Measurements from ENCODE around the gene KDM3A.

The KDM3A gene

DNA sequence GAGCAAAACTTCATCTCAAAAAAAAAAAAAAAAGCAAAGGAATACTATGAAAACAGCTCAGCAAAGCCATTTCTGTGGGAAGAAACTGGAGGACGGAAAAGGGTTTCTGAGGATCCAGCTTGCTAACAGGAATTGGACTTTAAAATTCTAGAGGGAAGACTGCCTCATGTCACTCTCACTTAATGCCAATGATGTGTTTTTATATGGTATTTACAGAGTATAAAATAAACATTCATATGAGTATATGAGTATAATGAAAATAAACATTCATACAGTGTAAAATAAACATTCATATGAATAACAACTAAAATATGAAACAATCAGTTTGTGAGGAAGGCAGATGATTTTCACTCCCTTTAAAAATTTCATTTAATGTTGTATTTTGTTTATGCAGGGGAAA is 78.2 kb downstream of the KDM3A start:
- TF ChIP-seq, protein P1, sequence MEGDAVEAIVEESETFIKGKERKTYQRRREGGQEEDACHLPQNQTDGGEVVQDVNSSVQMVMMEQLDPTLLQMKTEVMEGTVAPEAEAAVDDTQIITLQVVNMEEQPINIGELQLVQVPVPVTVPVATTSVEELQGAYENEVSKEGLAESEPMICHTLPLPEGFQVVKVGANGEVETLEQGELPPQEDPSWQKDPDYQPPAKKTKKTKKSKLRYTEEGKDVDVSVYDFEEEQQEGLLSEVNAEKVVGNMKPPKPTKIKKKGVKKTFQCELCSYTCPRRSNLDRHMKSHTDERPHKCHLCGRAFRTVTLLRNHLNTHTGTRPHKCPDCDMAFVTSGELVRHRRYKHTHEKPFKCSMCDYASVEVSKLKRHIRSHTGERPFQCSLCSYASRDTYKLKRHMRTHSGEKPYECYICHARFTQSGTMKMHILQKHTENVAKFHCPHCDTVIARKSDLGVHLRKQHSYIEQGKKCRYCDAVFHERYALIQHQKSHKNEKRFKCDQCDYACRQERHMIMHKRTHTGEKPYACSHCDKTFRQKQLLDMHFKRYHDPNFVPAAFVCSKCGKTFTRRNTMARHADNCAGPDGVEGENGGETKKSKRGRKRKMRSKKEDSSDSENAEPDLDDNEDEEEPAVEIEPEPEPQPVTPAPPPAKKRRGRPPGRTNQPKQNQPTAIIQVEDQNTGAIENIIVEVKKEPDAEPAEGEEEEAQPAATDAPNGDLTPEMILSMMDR (IDR thresholded peaks at IDR 0.05; ENCODE audit: extremely low read depth, insufficient read depth, missing control alignments): no peak
- in situ Hi-C loops (cut with MboI; ENCODE audit: low pct_unique_long_range_greater_than_20kb, low sequenced_read_pairs, unreplicated experiment): no loop called here
- DNase-seq (ENCODE audit: low spot score): no peak

DNA sequence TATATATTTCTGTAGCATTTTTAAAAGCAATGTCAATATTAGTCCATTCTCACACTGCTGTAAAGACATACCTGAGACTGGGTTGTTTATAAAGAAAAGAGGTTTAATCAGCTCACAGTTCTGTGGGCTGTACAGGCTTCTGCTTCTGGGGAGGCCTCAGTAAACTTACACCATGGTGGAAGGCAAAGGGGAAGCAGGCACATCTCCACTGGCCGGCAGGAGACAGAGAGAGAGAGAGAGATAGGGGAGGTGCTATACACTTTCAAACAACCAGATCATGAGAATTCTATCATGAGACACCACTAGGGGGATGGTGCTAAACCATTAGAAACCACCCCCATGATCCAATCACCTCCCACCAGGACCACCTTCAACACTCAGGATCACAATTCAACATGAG is 79.0 kb downstream of the KDM3A start:
- TF ChIP-seq, protein P1 (IDR thresholded peaks at IDR 0.05; ENCODE audit: extremely low read depth, insufficient read depth, missing control alignments): no peak
- DNase-seq (ENCODE audit: low spot score): no peak

DNA sequence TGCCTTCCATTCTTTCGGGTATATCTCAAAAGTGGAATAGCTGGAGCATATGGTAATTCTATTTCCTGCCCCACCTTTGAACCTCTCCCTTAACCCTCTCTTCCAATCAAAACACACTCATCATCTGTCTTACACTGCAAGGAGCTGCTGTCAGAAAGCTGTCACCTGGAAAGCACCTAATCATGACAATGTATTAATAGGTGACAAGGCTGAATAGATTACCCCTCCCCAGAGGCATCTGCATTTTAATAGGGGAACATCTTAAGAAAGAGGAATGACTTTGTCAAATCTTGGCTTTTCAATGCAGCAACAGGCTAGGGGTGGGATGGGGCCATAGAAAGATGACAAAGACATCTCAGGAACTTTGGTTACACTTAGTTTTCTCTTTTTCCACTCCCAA is 80.8 kb downstream of the KDM3A start:
- DNase-seq (ENCODE audit: low spot score): no peak
- in situ Hi-C loops (cut with MboI; ENCODE audit: low pct_unique_long_range_greater_than_20kb, low sequenced_read_pairs, unreplicated experiment): no loop called here
- TF ChIP-seq, protein P1 (IDR thresholded peaks at IDR 0.05; ENCODE audit: extremely low read depth, insufficient read depth, missing control alignments): no peak

More for the DNA sequence above, 79.0 kb downstream of the KDM3A start:
- in situ Hi-C loops (cut with MboI; ENCODE audit: low pct_unique_long_range_greater_than_20kb, low sequenced_read_pairs, unreplicated experiment): no loop called here

DNA sequence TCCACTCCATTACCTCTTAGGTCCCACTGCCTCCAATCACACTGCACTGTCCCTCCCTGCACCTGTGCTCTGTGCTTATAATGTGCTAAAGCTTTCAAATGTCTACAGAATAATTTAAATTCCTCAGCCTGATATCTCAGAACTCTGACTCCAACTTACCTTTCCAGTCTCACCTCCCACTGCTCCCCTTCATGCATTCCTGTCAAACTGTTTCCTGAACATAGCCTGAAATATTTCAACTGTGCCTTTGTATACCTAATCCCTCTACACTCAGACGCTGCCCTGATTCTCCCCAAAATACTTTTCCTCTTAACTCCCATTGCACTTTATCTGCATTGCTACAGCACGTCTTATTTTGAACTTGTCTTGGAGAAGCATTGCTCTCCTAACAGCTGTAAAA is 81.5 kb downstream of the KDM3A start:
- TF ChIP-seq, protein P1 (IDR thresholded peaks at IDR 0.05; ENCODE audit: extremely low read depth, insufficient read depth, missing control alignments): no peak
- no peak for DNase-seq (ENCODE audit: low spot score)
- in situ Hi-C loops (cut with MboI; ENCODE audit: low pct_unique_long_range_greater_than_20kb, low sequenced_read_pairs, unreplicated experiment): no loop called here

DNA sequence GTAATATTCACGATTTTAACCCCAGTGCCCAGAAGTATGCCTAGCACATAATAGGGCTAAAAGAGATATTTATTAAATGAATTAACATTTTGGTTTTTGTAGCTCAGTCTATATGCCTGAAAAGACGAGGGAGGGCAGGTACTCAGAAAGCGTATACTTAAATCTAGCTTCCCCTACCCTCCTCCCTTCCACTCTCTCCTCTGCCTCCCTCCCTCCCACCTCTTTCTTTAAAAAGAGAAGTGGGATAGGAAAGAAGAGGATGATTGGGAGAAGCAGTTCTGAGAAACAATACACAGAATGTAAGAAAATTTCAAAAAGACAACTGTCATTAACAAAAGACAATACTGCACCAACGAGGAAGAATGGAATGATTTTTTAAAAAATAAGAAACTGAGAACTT is 82.3 kb downstream of the KDM3A start:
- TF ChIP-seq, protein P1 (IDR thresholded peaks at IDR 0.05; ENCODE audit: extremely low read depth, insufficient read depth, missing control alignments): no peak
- in situ Hi-C loops (cut with MboI; ENCODE audit: low pct_unique_long_range_greater_than_20kb, low sequenced_read_pairs, unreplicated experiment): no loop called here
- DNase-seq (ENCODE audit: low spot score): no peak

DNA sequence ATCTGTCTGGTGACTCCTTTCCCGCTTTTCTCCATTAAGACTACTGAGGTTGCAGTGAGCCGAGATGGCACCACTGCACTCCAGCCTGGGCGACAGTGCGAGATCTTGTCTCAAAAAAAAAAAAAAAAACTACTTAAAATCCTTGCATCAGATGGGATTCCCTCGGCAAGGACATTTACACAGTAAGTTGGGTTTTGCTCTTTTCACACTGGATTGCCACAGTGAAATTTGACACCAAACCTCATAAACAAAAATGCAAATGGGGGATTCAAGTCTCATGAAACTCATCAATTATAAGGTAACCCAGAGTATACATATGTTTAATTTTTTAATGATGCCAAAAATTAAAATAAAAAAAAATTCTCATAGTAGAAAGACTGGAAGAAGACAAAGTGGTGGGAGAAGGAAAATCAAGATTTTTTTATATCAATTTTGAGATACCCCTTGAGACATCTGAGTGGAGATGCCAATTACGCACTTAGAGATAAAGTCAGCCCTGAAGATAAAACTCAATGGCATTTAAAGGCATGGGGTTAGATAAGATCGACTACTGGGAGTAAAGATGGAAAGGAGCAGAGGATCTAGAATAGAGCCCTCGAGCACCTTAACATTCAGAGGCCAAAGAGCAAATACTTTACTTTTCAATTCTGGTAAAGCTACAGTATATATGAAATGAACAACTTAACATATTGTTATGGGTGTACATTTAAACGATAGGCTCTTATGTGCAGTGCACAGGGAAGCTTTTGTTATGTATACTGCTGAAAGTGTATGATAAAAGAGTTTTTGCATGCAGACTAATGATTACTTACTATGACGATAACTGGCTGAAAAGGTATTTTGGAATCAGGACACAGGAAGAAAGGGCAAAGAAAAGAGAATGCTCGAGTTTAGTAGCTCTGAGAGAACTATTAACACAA is 84.5 kb downstream of the KDM3A start:
- TF ChIP-seq, protein P1 (IDR thresholded peaks at IDR 0.05; ENCODE audit: extremely low read depth, insufficient read depth, missing control alignments): no peak
- no peak for DNase-seq (ENCODE audit: low spot score)
- in situ Hi-C loops (cut with MboI; ENCODE audit: low pct_unique_long_range_greater_than_20kb, low sequenced_read_pairs, unreplicated experiment): no loop called here

Data from GM13977 (cell line).